GM19099 (cell line): Measurements from ENCODE around the gene SP1.

Experiments
- POLR2A ChIP-seq: IDR thresholded peaks from 3 replicates; pipeline ENCODE4 v1.6.1; 2011; ENCODE audit warnings: low read depth; ENCODE audit not compliant: insufficient read length; ENCODE audit errors: extremely low read depth

Gene SP1

DNA sequence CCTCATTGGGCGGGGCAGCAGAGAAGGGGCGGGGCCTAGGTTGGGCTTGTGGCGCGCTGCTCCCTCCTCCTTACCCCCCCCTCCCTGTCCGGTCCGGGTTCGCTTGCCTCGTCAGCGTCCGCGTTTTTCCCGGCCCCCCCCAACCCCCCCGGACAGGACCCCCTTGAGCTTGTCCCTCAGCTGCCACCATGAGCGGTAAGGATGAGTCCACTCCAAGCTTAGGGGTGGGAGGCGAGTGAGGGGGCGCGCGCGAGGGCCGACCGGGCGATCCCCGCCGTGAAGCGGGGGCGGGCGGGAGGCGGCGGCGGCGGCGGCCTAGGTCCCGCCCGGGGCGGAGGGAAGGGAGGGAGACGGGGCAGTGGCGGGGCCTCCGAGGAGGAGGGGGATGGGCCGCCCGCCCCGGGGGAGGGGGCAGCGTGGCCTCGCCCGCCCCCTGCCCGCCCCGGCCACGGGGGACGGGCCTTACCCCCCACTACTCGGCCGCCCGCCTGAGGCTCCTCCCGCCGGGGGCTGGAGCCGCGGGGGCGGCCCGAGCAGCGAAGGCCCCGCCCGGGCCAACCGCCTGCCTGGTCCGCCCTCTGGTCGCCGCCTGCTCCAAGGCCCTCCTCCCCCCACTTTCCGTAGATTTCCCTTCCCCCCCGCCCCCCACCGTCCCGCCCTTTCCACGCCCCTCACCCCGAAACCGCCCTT, at the start of gene SP1:
Gene SP1 (plus strand): TSS at position 73 of the 690 bp plus-strand sequence. CDS start 116 bp downstream, at position 189.
- TF ChIP-seq POLR2A, result peak; percentile 42

- no peak for TF ChIP-seq POLR2A
Measured at GRCh38 chr12:53330671-53331070, 49.3 kb upstream of the SP1 start.

- TF ChIP-seq POLR2A, result no peak
Measured at GRCh38 chr12:53332744-53333143, 47.2 kb upstream of the SP1 start.

DNA sequence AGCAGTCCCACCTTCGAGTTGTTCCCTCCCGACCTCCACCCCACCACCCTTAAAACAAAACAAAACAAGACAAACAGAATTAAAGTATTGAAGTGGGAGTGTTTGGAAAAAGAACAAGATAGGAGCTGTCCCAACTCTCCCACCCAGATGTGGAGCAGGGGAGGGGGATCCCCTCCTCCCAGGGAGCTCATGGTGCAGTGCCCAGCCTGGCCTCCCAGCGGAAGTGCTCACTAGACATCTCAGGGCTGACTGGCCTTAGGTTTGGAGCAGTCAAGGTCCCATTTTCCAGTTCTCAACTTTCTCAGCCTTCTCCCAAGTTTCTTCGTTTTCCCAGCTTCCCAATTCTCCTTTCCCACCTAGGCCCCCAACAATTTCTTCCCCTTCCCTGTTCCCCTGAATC, 46.7 kb upstream of the SP1 start:
- no peak for TF ChIP-seq POLR2A

DNA sequence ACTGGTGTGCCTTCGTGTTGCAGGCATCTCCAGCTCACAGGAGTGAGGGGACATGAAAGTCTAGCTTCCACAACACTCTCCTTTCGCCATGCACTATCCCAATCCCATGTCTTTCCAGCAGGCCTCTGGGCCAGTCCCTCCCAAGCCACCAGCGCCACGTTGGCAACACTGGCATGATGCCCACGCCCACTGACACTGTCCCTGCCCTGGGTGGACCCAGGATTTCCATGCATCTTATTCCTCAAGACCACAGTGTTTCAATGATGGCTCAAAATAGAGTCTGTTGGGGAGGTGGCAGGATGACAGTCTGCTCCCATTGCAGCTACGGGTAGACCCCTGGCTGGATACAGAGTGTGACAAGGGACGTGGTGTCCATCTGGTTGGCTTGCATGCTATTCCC, 46.1 kb upstream of the SP1 start:
- no peak for TF ChIP-seq POLR2A

DNA sequence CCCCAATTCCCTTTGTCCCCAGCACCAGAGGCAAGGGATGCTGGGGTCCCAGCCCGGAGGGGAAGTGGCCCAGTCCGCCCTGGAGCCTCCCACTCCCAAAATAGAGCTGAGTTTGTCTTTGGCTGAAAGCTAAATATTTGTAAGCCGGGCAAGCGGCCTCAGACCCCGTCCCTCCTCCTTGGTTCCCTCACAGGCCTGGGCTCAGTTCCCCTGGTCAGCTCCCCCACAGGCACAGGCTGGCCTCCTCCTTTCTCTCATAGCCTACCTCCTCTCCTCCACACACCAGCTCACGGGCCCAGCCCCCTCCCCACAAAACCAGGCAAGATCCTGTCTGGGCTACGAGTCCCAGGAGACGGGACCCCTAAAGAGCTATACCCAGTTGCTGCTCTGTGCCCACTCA, 45.2 kb upstream of the SP1 start:
- TF ChIP-seq POLR2A, result no peak

DNA sequence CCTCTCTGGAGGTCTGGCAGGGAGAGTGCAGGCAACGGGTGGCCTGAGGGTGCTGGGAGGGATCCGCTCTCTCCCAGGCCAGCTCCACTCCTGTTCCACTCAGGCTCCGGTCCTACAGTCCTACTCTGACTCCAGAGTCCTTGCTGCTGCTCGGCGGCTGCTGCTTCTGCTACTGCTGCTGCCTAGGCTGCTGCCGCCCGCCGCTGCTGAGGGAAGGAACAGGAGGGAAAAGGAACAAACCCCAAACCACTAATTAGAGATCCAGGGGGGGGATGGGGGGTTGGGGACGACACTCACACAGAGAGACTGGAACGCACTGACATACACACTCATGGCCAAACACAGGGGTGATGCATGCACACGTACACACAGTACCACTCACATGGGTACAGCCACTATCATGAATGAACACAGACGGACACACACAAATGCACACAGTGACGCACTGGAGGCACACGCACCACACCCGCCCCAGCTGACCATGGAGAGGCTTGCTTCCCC, 43.7 kb upstream of the SP1 start, which contains the start of gene SP7:
Gene SP7 (minus strand): TSS at position 174 of the 501 bp plus-strand sequence. CDS start 708 bp downstream, outside the sequence.
- no peak for TF ChIP-seq POLR2A

DNA sequence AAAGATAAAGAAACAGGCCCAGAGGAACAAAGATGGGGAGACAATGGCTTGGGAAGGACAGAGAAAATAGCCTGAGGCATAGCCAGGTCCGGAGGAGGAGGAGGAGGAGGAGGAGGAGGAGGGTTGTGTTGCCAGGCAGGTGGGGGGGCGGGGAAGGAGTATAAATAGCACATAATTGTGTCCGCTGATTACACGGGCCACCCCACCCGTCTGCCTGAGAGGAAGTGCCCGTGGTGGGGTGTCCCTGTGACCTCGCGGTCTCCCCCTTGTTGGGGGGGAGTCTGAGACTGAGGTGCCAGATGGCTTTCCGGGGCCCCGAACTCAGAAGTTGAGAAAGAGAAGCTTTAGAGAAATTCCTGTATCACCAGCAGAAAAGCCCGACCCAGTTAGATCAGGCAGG, 42.0 kb upstream of the SP1 start:
- TF ChIP-seq POLR2A, result no peak

GRCh38 chr12:53338916-53339315, 41.1 kb upstream of the SP1 start:
- TF ChIP-seq POLR2A, result no peak

DNA sequence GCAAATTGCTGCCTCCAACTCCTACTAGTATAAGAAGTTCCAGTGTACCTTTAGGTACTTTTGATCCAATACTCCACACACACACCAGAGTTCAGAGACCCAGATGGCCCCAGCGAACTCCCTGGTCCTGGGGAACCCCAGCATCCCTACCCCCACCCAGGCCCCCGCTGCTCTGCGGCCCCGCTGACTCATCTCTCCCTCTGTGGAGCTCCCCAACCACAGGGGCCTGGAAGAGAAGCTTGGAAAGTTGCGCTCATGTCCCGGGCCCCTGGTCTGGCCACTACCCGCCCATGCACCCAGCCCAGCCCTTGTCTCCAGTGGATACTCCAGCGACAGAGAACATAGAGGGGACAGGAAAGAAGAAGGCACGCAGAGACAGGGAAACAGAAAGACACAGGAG, 39.6 kb upstream of the SP1 start:
- TF ChIP-seq POLR2A, result no peak

DNA sequence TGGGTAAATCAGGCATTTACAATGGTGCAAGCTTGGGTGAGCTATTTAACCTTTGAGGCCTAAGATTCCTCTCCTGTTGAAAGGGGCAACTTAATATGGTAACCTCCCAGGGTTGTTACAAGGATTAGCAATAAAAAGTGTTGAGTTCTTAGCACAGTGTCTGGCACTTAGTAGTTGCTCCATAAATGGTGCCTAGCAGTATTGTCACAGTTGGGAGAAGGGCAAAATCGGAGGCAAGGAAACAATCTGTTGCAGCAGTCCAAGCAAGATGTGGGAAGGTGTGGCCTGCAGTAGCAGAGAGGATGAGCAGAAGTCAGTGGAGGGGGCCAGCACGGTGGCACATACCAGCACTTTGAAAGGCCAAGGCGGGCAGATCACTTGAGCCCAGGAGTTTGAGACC, 36.5 kb upstream of the SP1 start:
- no peak for TF ChIP-seq POLR2A

- no peak for TF ChIP-seq POLR2A
Measured at GRCh38 chr12:53343969-53344368, 36.0 kb upstream of the SP1 start.

GRCh38 chr12:53344487-53344823, 35.5 kb upstream of the SP1 start:
- no peak for TF ChIP-seq POLR2A

GRCh38 chr12:53344824-53345485, 35.0 kb upstream of the SP1 start:
- no peak for TF ChIP-seq POLR2A

GRCh38 chr12:53345486-53346188, 34.3 kb upstream of the SP1 start:
- TF ChIP-seq POLR2A, result no peak

DNA sequence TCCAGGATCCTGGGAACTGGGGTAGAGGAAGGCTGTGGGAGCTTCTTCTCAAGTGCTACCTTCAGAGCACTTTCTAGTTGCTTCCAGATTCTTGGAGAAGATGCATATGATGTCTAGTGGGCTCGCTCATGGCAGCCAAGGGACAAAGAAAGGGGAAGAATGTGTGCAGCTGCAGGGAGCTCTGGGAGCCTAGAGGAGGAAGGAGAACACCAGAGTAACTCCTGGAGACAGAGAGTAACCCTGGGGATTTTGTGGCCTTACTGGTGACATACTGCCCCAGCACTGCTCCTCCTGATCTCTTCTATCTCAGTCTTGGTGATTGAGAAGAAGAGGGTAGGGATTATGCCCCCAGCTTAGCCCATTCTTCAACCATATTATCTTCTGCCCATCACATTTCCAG, 33.5 kb upstream of the SP1 start:
- TF ChIP-seq POLR2A, result no peak

GRCh38 chr12:53347905-53348304, 32.1 kb upstream of the SP1 start:
- TF ChIP-seq POLR2A, result no peak
